Peyer's patch (tissue), 4 donors: ENCODE measurements around the gene PTPRJ.

ENCODE experiments used
- CTCF ChIP-seq, 6 experiments: fragments of 450-650 bp in 4 of 6; fragments of 200-600 bp in 2 of 6; sonication (generic) in 1 of 6; IDR thresholded peaks; one replicate each; pipeline ENCODE4 v1.5.1; 2017 to 2019; ENCODE audit warnings: antibody characterized with exemption in 6 of 6, mild to moderate bottlenecking in 3 of 6, moderate library complexity in 1 of 6
- POLR2A ChIP-seq, 2 donors: fragments of 450-650 bp; IDR thresholded peaks; one replicate each; pipeline ENCODE4 v1.5.1; 2017; ENCODE audit warnings: antibody characterized with exemption in 2 of 2, mild to moderate bottlenecking in 2 of 2, moderate library complexity in 2 of 2

- TF ChIP-seq CTCF (IDR thresholded peaks at IDR 0.05), result no peak
- no peak for TF ChIP-seq POLR2A (IDR thresholded peaks at IDR 0.05)
These were observed 141.9 kb downstream of the PTPRJ start for GRCh38 chr11:48122246-48122645.
